HFFc6 (cell line): ENCODE data around the gene SORD. TPM values are rescaled to one million over a fixed set of nuclear protein-coding genes. Genes with fewer than 3 reads are reported as not detected.
"Not testable (repeated sequence)": the region's sequence is repeated elsewhere in the genome, so short reads cannot be mapped to it uniquely, and the experiment has no call there.

Experiments
- DNase-seq: peaks from one replicate; pipeline ENCODE4 v3.0.0-alpha.2; 2018
- H3K27ac Mint-ChIP-seq: 2 replicates; pipeline ENCODE4 v1.8.0; 2020; ENCODE audit warnings: mild to moderate bottlenecking, mixed read lengths
- H3K27me3 Mint-ChIP-seq: 2 replicates; pipeline ENCODE4 v1.8.0; 2021; ENCODE audit warnings: mild to moderate bottlenecking, moderate library complexity, mixed read lengths; ENCODE audit not compliant: insufficient read depth
- H3K36me3 Mint-ChIP-seq: 2 replicates; pipeline ENCODE4 v1.8.0; 2021; ENCODE audit warnings: low read depth, mixed read lengths
- H3K4me1 Mint-ChIP-seq: 2 replicates; pipeline ENCODE4 v1.8.0; 2020; ENCODE audit warnings: low read depth, mixed read lengths
- H3K4me3 Mint-ChIP-seq: 2 replicates; pipeline ENCODE4 v1.8.0; 2020; ENCODE audit warnings: mild to moderate bottlenecking, moderate library complexity, mixed read lengths
- H3K9me3 Mint-ChIP-seq: 2 replicates; pipeline ENCODE4 v1.8.0; 2020; ENCODE audit warnings: mild to moderate bottlenecking, mixed read lengths
- total RNA-seq, 6 experiments: library from RNA; stranded (reverse); fragmentation: NEBNext Ultra II Directional; extraction: Animal tissue kit (Norgen Biotek cat#: 25700); gene quantifications; 2 replicates in 1 of 6; 3 replicates in 5 of 6; pipeline ENCODE4 v1.2.3, GENCODE V29; 2021
- TF ChIP-seq, protein P1 (sequence below): fragments of 200-600 bp; sonication (generic); IDR thresholded peaks from 2 replicates; pipeline ENCODE4 v1.5.0; 2021; ENCODE audit warnings: antibody characterized with exemption, mild to moderate bottlenecking

Gene SORD
- total RNA-seq, 6 experiments from 2014 or later, result 13.7 to 19.0 (median 16.7) TPM

DNA sequence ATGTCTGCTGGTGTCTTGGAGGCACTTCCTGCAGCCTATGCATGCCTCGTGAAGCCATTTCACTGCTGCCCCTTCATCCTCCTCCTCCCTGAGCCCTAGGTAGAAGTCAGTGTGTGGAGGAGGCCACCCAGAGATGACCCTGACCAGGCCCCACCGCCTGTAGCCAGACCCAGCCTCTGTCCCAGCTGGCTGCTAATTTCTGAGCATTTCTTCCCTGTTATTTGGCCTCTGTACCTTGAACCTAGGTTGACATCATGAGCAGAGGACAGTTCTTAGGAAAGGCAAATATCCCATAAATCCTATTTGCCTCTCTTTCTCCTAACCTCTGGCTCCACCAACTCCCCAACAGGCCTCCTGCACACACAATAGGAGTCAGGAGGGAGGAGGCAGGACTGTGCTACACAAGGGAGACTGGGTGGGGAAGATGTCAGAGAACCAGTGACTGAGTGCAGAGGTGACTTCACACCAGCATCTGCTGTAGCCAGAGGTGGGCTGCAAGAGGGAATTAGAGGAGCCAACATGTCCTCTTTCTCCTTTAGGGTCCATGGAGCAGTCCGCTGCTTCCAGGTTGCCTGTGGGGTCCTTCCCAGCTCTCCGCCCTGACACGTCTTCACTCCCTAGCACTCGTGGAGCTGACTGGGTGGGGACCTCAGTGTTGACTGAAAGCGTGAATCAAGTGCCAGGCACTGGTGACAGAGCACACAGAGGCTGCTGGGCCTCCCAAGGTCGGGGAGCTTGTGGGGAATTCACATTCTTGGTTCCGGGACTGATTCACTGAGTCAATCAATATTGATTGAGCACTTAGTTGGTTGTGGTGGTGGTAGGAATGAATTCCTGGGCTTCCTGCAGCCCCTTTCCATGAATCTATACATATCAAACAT lies 52.7 kb downstream of the SORD start:
- not testable (repeated sequence) for H3K27ac Mint-ChIP-seq, H3K9me3 Mint-ChIP-seq

DNA sequence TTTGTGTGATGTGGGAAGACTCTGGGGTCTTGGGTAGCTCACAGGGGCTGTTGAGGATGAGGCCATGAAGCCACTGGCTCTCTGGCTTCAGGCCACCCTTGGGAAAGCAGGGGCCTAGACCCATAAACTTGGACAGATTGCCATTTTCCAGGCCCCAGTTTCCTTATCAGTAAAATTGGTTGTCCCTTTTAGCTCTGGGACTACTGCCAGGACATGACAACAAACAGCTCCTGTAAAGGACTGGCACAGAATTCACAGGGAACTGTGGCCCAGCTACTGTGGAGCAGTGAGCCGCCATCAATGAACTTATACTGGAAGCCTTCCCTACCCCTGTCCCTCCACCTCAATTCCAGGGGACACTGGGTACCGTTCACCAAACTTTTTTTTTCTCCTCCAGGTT lies 54.4 kb downstream of the SORD start:
- H3K9me3 Mint-ChIP-seq, H3K27me3 Mint-ChIP-seq, DNase-seq, H3K4me3 Mint-ChIP-seq, H3K27ac Mint-ChIP-seq, H3K36me3 Mint-ChIP-seq, H3K4me1 Mint-ChIP-seq: not testable (repeated sequence)

More for the DNA sequence above, 52.7 kb downstream of the SORD start:
- H3K4me1 Mint-ChIP-seq, H3K4me3 Mint-ChIP-seq, H3K27me3 Mint-ChIP-seq, H3K36me3 Mint-ChIP-seq, DNase-seq: not testable (repeated sequence)

DNA sequence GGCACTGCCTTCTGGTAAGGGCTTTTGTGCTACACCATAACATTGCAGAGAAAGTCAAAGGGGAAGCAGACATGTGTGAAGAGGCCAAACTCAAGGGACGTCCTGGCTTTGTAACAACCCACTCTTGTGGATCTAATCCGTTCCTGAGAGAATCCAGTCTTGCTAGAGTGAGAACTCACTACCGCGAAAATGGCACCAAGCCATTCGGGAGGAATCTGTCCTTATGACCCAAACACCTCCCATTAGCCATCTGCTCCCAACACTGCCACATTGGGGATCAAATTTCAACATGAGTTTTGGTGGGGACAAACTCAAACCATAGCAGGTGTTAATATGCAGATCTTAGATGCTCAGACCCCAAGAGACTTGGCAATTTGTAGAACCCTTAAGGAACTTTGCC lies 56.2 kb downstream of the SORD start:
- not testable (repeated sequence) for H3K27ac Mint-ChIP-seq, H3K4me3 Mint-ChIP-seq, H3K4me1 Mint-ChIP-seq, H3K9me3 Mint-ChIP-seq, DNase-seq, H3K36me3 Mint-ChIP-seq, H3K27me3 Mint-ChIP-seq

DNA sequence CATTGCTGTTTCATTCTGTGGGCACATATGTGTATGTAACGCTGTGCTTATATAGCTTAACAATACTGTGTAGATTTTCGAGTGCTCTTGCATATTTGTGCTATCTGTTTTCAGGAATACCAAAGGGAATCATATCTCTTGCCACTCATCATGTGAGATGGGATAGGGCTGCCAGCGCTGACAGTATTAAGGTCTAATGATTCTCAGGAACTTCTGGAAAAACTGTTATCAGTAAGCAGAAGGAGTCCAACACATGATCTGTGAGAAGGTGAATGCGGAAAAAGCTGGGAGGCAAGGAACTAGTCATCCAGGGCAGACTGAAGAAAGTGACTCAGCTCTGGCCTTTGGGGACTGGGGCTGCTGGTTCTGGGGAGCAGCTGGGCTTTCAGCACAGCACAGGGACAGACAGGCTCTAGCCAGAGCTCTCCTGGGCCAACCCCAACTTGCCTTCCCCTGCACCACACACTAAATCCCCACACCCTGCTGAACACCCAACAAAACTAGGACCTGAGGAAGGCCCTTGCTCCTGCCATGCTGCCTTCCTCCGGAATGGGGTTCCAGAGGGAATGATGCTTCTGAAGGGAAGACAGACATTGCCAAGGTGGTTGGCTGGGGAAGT lies 56.7 kb downstream of the SORD start:
- H3K36me3 Mint-ChIP-seq, H3K27ac Mint-ChIP-seq, H3K4me3 Mint-ChIP-seq, DNase-seq, H3K4me1 Mint-ChIP-seq, H3K27me3 Mint-ChIP-seq, H3K9me3 Mint-ChIP-seq: not testable (repeated sequence)

GRCh38 chr15:45080593-45080992 lies 57.6 kb downstream of the SORD start:
- H3K36me3 Mint-ChIP-seq, H3K4me3 Mint-ChIP-seq, DNase-seq, H3K9me3 Mint-ChIP-seq, H3K27me3 Mint-ChIP-seq, H3K4me1 Mint-ChIP-seq, H3K27ac Mint-ChIP-seq: not testable (repeated sequence)

DNA sequence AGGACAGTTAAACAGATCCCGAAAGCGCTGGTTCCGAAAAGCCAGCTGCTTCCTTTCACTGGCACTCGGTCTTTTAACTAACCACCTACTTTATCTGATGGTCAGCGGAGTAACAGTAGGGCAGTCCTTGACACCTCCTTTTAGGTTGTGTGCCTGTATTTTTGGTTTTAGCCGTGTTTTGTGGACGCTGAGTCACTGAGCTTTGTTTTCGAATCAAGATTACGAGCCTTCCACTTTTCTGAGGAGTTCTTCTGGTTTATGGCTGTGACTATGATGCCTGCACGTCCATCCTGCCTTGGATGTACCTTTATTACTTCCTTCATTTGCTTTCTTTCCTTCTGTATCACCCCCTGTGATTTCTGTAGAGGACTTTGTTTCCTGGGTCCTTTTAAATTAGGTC lies 59.4 kb downstream of the SORD start:
- not testable (repeated sequence) for H3K27ac Mint-ChIP-seq, DNase-seq, H3K36me3 Mint-ChIP-seq, H3K4me3 Mint-ChIP-seq, H3K9me3 Mint-ChIP-seq, H3K27me3 Mint-ChIP-seq, H3K4me1 Mint-ChIP-seq

GRCh38 chr15:45083223-45083622 lies 60.2 kb downstream of the SORD start:
- Mint-ChIP-seq H3K4me1 (no peaks in the 10 kb centered on the region), H3K36me3 (no peaks in the 10 kb centered on the region), H3K27me3 (peaks cover 8% of the 10 kb centered on the region), H3K4me3 (no peak overlapping the region), H3K9me3 (no peaks in the 10 kb centered on the region), H3K27ac (no peak overlapping the region)
- no peak for DNase-seq
- TF ChIP-seq, protein P1, sequence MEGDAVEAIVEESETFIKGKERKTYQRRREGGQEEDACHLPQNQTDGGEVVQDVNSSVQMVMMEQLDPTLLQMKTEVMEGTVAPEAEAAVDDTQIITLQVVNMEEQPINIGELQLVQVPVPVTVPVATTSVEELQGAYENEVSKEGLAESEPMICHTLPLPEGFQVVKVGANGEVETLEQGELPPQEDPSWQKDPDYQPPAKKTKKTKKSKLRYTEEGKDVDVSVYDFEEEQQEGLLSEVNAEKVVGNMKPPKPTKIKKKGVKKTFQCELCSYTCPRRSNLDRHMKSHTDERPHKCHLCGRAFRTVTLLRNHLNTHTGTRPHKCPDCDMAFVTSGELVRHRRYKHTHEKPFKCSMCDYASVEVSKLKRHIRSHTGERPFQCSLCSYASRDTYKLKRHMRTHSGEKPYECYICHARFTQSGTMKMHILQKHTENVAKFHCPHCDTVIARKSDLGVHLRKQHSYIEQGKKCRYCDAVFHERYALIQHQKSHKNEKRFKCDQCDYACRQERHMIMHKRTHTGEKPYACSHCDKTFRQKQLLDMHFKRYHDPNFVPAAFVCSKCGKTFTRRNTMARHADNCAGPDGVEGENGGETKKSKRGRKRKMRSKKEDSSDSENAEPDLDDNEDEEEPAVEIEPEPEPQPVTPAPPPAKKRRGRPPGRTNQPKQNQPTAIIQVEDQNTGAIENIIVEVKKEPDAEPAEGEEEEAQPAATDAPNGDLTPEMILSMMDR, result no peak

GRCh38 chr15:45084163-45084562 lies 61.2 kb downstream of the SORD start:
- no peak overlapping the region for H3K27ac Mint-ChIP-seq
- DNase-seq, result no peak
- H3K9me3 Mint-ChIP-seq, result no peaks in the 10 kb centered on the region
- TF ChIP-seq, protein P1, result no peak
- H3K27me3 Mint-ChIP-seq, result peaks cover 17% of the 10 kb centered on the region
- H3K4me3 Mint-ChIP-seq, result no peak overlapping the region
- H3K4me1 Mint-ChIP-seq, result no peaks in the 10 kb centered on the region
- H3K36me3 Mint-ChIP-seq, result no peaks in the 10 kb centered on the region
